GM19099 (cell line): ENCODE measurements around the gene EPHA6.

Source experiments
- POLR2A ChIP-seq: IDR thresholded peaks from 3 replicates; pipeline ENCODE4 v1.6.1; 2011; ENCODE audit warnings: low read depth; ENCODE audit not compliant: insufficient read length; ENCODE audit errors: extremely low read depth

Gene EPHA6

GRCh38 chr3:97662264-97662663 lies 847.9 kb downstream of the EPHA6 start:
- no peak for TF ChIP-seq POLR2A

- TF ChIP-seq POLR2A, result no peak
Measured at GRCh38 chr3:97662762-97663161, 848.4 kb downstream of the EPHA6 start.

GRCh38 chr3:97665896-97666295 lies 851.5 kb downstream of the EPHA6 start:
- TF ChIP-seq POLR2A, result no peak

- no peak for TF ChIP-seq POLR2A
Measured at GRCh38 chr3:97670952-97671351, 856.6 kb downstream of the EPHA6 start.

- no peak for TF ChIP-seq POLR2A
Measured at GRCh38 chr3:97673357-97673997, 859.1 kb downstream of the EPHA6 start.

GRCh38 chr3:97674461-97674860 lies 860.1 kb downstream of the EPHA6 start:
- no peak for TF ChIP-seq POLR2A

- no peak for TF ChIP-seq POLR2A
Measured at GRCh38 chr3:97680210-97680609, 865.8 kb downstream of the EPHA6 start.

- no peak for TF ChIP-seq POLR2A
Measured at GRCh38 chr3:97680696-97681095, 866.3 kb downstream of the EPHA6 start.

GRCh38 chr3:97684490-97684889 lies 870.1 kb downstream of the EPHA6 start:
- TF ChIP-seq POLR2A, result no peak

- TF ChIP-seq POLR2A, result no peak
Measured at GRCh38 chr3:97686258-97686657, 871.9 kb downstream of the EPHA6 start.

GRCh38 chr3:97687734-97688133 lies 873.3 kb downstream of the EPHA6 start:
- no peak for TF ChIP-seq POLR2A

- no peak for TF ChIP-seq POLR2A
Measured at GRCh38 chr3:97689111-97689510, 874.7 kb downstream of the EPHA6 start.

- no peak for TF ChIP-seq POLR2A
Measured at GRCh38 chr3:97689962-97690361, 875.6 kb downstream of the EPHA6 start.

GRCh38 chr3:97691354-97691753 lies 877.0 kb downstream of the EPHA6 start:
- TF ChIP-seq POLR2A, result no peak

GRCh38 chr3:97692389-97692788 lies 878.0 kb downstream of the EPHA6 start:
- no peak for TF ChIP-seq POLR2A

GRCh38 chr3:97692831-97693230 lies 878.4 kb downstream of the EPHA6 start:
- no peak for TF ChIP-seq POLR2A

GRCh38 chr3:97694876-97695275 lies 880.5 kb downstream of the EPHA6 start:
- TF ChIP-seq POLR2A, result no peak
